ENCODE data around the gene TMEM33. TPM values are rescaled to one million over a fixed set of nuclear protein-coding genes. Genes with fewer than 3 reads are reported as not detected.
A peak's percentile ranks its signal among the peaks of the same experiment; 100 is the strongest.

TMEM33 gene
- total RNA-seq, 1 experiment from 2014 or later: 30.8 TPM

- Histone ChIP-seq H3K4me1 (replicated peaks) (no peaks in the 10 kb centered on the region), H3K9me3 (replicated peaks) (no peaks in the 10 kb centered on the region), H3K27me3 (replicated peaks) (no peaks in the 10 kb centered on the region), H3K27ac (no peak overlapping the region), H3K36me3 (no peaks in the 10 kb centered on the region), H3K4me3 (no peak overlapping the region)
- no peak for DNase-seq (ENCODE audit: low read depth in 1 of 2, low spot score in 2 of 2)
Observed at GRCh38 chr4:41964401-41964800, 29.2 kb downstream of the TMEM33 start.

GRCh38 chr4:41967392-41967791 is 32.2 kb downstream of the TMEM33 start:
- Histone ChIP-seq H3K36me3 (no peaks in the 10 kb centered on the region), H3K27ac (no peak overlapping the region), H3K4me3 (no peak overlapping the region), H3K27me3 (replicated peaks) (no peaks in the 10 kb centered on the region), H3K9me3 (replicated peaks) (no peaks in the 10 kb centered on the region), H3K4me1 (replicated peaks) (no peaks in the 10 kb centered on the region)
- DNase-seq (ENCODE audit: low read depth in 1 of 2, low spot score in 2 of 2): no peak

GRCh38 chr4:41969671-41970070 is 34.4 kb downstream of the TMEM33 start:
- H3K9me3 ChIP-seq (replicated peaks): no peaks in the 10 kb centered on the region
- DNase-seq (ENCODE audit: low read depth in 1 of 2, low spot score in 2 of 2): no peak
- H3K4me3 ChIP-seq: no peak overlapping the region
- no peak overlapping the region for H3K27ac ChIP-seq
- no peaks in the 10 kb centered on the region for H3K27me3 ChIP-seq (replicated peaks)
- no peaks in the 10 kb centered on the region for H3K36me3 ChIP-seq
- no peaks in the 10 kb centered on the region for H3K4me1 ChIP-seq (replicated peaks)

- Histone ChIP-seq H3K9me3 (replicated peaks) (no peaks in the 10 kb centered on the region), H3K4me3 (no peak overlapping the region), H3K4me1 (replicated peaks) (0 out of 2 replicates have a peak, but pooled peaks cover 2% of the 10 kb centered on the region), H3K36me3 (no peaks in the 10 kb centered on the region), H3K27me3 (replicated peaks) (no peaks in the 10 kb centered on the region), H3K27ac (no peak overlapping the region)
- no peak for DNase-seq (ENCODE audit: low read depth in 1 of 2, low spot score in 2 of 2)
Observed at GRCh38 chr4:41975341-41975740, 40.1 kb downstream of the TMEM33 start.

- H3K27me3 ChIP-seq (replicated peaks): no peaks in the 10 kb centered on the region
- H3K4me1 ChIP-seq (replicated peaks): 0 out of 2 replicates have a peak, but pooled peaks cover 2% of the 10 kb centered on the region
- no peaks in the 10 kb centered on the region for H3K9me3 ChIP-seq (replicated peaks)
- no peak for DNase-seq (ENCODE audit: low read depth in 1 of 2, low spot score in 2 of 2)
- no peaks in the 10 kb centered on the region for H3K36me3 ChIP-seq
- H3K4me3 ChIP-seq: no peak overlapping the region
- no peak overlapping the region for H3K27ac ChIP-seq
Observed at GRCh38 chr4:41976775-41977516, 41.7 kb downstream of the TMEM33 start.

- no peaks in the 10 kb centered on the region for H3K36me3 ChIP-seq
- H3K4me1 ChIP-seq (replicated peaks): 0 out of 2 replicates have a peak, but pooled peaks cover 2% of the 10 kb centered on the region
- no peaks in the 10 kb centered on the region for H3K9me3 ChIP-seq (replicated peaks)
- no peak for DNase-seq (ENCODE audit: low read depth in 1 of 2, low spot score in 2 of 2)
- H3K4me3 ChIP-seq: no peak overlapping the region
- H3K27me3 ChIP-seq (replicated peaks): no peaks in the 10 kb centered on the region
- no peak overlapping the region for H3K27ac ChIP-seq
Observed at GRCh38 chr4:41977709-41978108, 42.5 kb downstream of the TMEM33 start.

GRCh38 chr4:41981456-41981855 is 46.2 kb downstream of the TMEM33 start, which contains the start of gene DCAF4L1:
DCAF4L1 (plus strand) TSS chr4:41981756; CDS start chr4:41981793, 37 bp downstream.
- no peak within 1 kb of the TSS for H3K27ac ChIP-seq
- no peaks in the 10 kb centered on the region for H3K27me3 ChIP-seq (replicated peaks)
- no peaks in the 10 kb centered on the region for H3K9me3 ChIP-seq (replicated peaks)
- no peaks in the 10 kb centered on the region for H3K36me3 ChIP-seq
- no peak for DNase-seq (ENCODE audit: low read depth in 1 of 2, low spot score in 2 of 2)
- H3K4me3 ChIP-seq: no peak within 1 kb of the TSS
- H3K4me1 ChIP-seq (replicated peaks): 0 out of 2 replicates have a peak, but pooled peaks cover 2% of the 10 kb centered on the region

GRCh38 chr4:41982716-41983115 is 47.5 kb downstream of the TMEM33 start:
- 0 out of 2 replicates have a peak, but pooled peaks cover under 1% of the 10 kb centered on the region for H3K4me1 ChIP-seq (replicated peaks)
- no peak overlapping the region for H3K27ac ChIP-seq
- H3K27me3 ChIP-seq (replicated peaks): no peaks in the 10 kb centered on the region
- H3K9me3 ChIP-seq (replicated peaks): no peaks in the 10 kb centered on the region
- DNase-seq (ENCODE audit: low read depth in 1 of 2, low spot score in 2 of 2): no peak
- H3K4me3 ChIP-seq: no peak overlapping the region
- H3K36me3 ChIP-seq: no peaks in the 10 kb centered on the region

GRCh38 chr4:41985151-41985550 is 49.9 kb downstream of the TMEM33 start:
- Histone ChIP-seq H3K27ac (no peak overlapping the region), H3K36me3 (no peaks in the 10 kb centered on the region), H3K9me3 (replicated peaks) (no peaks in the 10 kb centered on the region), H3K4me3 (no peak overlapping the region), H3K4me1 (replicated peaks) (no peaks in the 10 kb centered on the region), H3K27me3 (replicated peaks) (no peaks in the 10 kb centered on the region)
- no peak for DNase-seq (ENCODE audit: low read depth in 1 of 2, low spot score in 2 of 2)

GRCh38 chr4:41989994-41990364 is 54.8 kb downstream of the TMEM33 start:
- H3K36me3 ChIP-seq: no peaks in the 10 kb centered on the region
- H3K27me3 ChIP-seq (replicated peaks): no peaks in the 10 kb centered on the region
- DNase-seq (ENCODE audit: low read depth in 1 of 2, low spot score in 2 of 2): no peak
- H3K4me3 ChIP-seq: peak overlapping the region; percentile 81
- peak overlapping the region; percentile 77; the same call in 1 of the 2 replicates for H3K27ac ChIP-seq
- H3K9me3 ChIP-seq (replicated peaks): no peaks in the 10 kb centered on the region
- H3K4me1 ChIP-seq (replicated peaks): 0 out of 2 replicates have a peak, but pooled peaks cover 4% of the 10 kb centered on the region

GRCh38 chr4:41990365-41991111 is 55.3 kb downstream of the TMEM33 start, which contains the start of gene SLC30A9:
SLC30A9 (plus strand) TSS chr4:41990530; CDS start chr4:41990652, 122 bp downstream.
- H3K27ac ChIP-seq: peak within 1 kb of the TSS; percentile 77
- no peaks in the 10 kb centered on the region for H3K36me3 ChIP-seq
- DNase-seq (ENCODE audit: low read depth in 1 of 2, low spot score in 2 of 2): peak; percentile 84 to 85
- H3K4me3 ChIP-seq: peak within 1 kb of the TSS; percentile 81
- H3K4me1 ChIP-seq (replicated peaks): 0 out of 2 replicates have a peak, but pooled peaks cover 4% of the 10 kb centered on the region
- no peaks in the 10 kb centered on the region for H3K9me3 ChIP-seq (replicated peaks)
- H3K27me3 ChIP-seq (replicated peaks): no peaks in the 10 kb centered on the region

GRCh38 chr4:41991916-41992767 is 56.9 kb downstream of the TMEM33 start:
- no peak overlapping the region for H3K27ac ChIP-seq
- no peaks in the 10 kb centered on the region for H3K9me3 ChIP-seq (replicated peaks)
- DNase-seq (ENCODE audit: low read depth in 1 of 2, low spot score in 2 of 2): no peak
- no peaks in the 10 kb centered on the region for H3K36me3 ChIP-seq
- H3K27me3 ChIP-seq (replicated peaks): no peaks in the 10 kb centered on the region
- H3K4me1 ChIP-seq (replicated peaks): 0 out of 2 replicates have a peak, but pooled peaks cover 4% of the 10 kb centered on the region
- H3K4me3 ChIP-seq: no peak overlapping the region; the same call in 1 of the 2 replicates
